Nephron progenitor cell (in vitro differentiated cells): Measurements from ENCODE around the gene ABCA1.

Experiments used
- DNase-seq: peaks from one replicate; pipeline ENCODE4 v3.0.0; 2021
- H3K27ac Mint-ChIP-seq: 2 replicates; pipeline ENCODE4 v1.8.0; 2021; ENCODE audit warnings: mild to moderate bottlenecking, moderate library complexity, mixed read lengths
- H3K27me3 Mint-ChIP-seq: 2 replicates; pipeline ENCODE4 v1.8.0; 2021; ENCODE audit warnings: mild to moderate bottlenecking, low read depth, mixed read lengths; ENCODE audit not compliant: poor library complexity
- H3K36me3 Mint-ChIP-seq: 2 replicates; pipeline ENCODE4 v1.8.0; 2021; ENCODE audit warnings: low read depth, mixed read lengths
- H3K4me1 Mint-ChIP-seq: 2 replicates; pipeline ENCODE4 v1.8.0; 2021; ENCODE audit warnings: mixed read lengths
- H3K4me3 Mint-ChIP-seq: 2 replicates; pipeline ENCODE4 v1.8.0; 2021; ENCODE audit warnings: mild to moderate bottlenecking, moderate library complexity, mixed read lengths
- H3K9me3 Mint-ChIP-seq: 2 replicates; pipeline ENCODE4 v1.8.0; 2021; ENCODE audit warnings: mild to moderate bottlenecking, moderate library complexity, mixed read lengths
- CTCF ChIP-seq: fragments of 200-600 bp; sonication (generic); IDR thresholded peaks from 2 replicates; pipeline ENCODE4 v1.5.0; 2021; ENCODE audit warnings: antibody characterized with exemption

Gene ABCA1

GRCh38 chr9:104835161-104835560, 92.8 kb downstream of the ABCA1 start:
- no peak overlapping the region for H3K4me3 Mint-ChIP-seq
- no peak overlapping the region for H3K27ac Mint-ChIP-seq
- DNase-seq: no peak

GRCh38 chr9:104833696-104834095, 94.3 kb downstream of the ABCA1 start:
- Mint-ChIP-seq H3K4me3 (no peak overlapping the region), H3K4me1 (peaks cover 18% of the 10 kb centered on the region), H3K27me3 (peaks cover 3% of the 10 kb centered on the region), H3K27ac (no peak overlapping the region), H3K9me3 (no peaks in the 10 kb centered on the region), H3K36me3 (peaks cover 76% of the 10 kb centered on the region)
- DNase-seq: no peak
- no peak for TF ChIP-seq CTCF

More at GRCh38 chr9:104835161-104835560, 92.8 kb downstream of the ABCA1 start:
- TF ChIP-seq CTCF: no peak
- Mint-ChIP-seq H3K9me3 (no peaks in the 10 kb centered on the region), H3K4me1 (peaks cover 18% of the 10 kb centered on the region), H3K27me3 (peaks cover 3% of the 10 kb centered on the region), H3K36me3 (peaks cover 72% of the 10 kb centered on the region)

- DNase-seq: no peak
- Mint-ChIP-seq H3K27me3 (peaks cover 3% of the 10 kb centered on the region), H3K4me1 (peaks cover 24% of the 10 kb centered on the region), H3K4me3 (no peak overlapping the region), H3K36me3 (peaks cover 81% of the 10 kb centered on the region), H3K9me3 (no peaks in the 10 kb centered on the region), H3K27ac (peak overlapping the region; percentile 43)
- no peak for TF ChIP-seq CTCF
These were observed 96.3 kb downstream of the ABCA1 start for GRCh38 chr9:104831681-104832080.

GRCh38 chr9:104826911-104827310, 101.0 kb downstream of the ABCA1 start:
- H3K4me1 Mint-ChIP-seq: peaks cover 8% of the 10 kb centered on the region
- TF ChIP-seq CTCF: no peak
- H3K4me3 Mint-ChIP-seq: no peak overlapping the region
- H3K36me3 Mint-ChIP-seq: peaks cover 87% of the 10 kb centered on the region
- H3K27me3 Mint-ChIP-seq: no peaks in the 10 kb centered on the region
- H3K27ac Mint-ChIP-seq: no peak overlapping the region
- DNase-seq: no peak
- H3K9me3 Mint-ChIP-seq: no peaks in the 10 kb centered on the region

- Mint-ChIP-seq H3K27ac (no peak overlapping the region), H3K4me3 (no peak overlapping the region), H3K27me3 (no peaks in the 10 kb centered on the region), H3K9me3 (no peaks in the 10 kb centered on the region), H3K4me1 (peaks cover 8% of the 10 kb centered on the region), H3K36me3 (peaks cover 83% of the 10 kb centered on the region)
- DNase-seq: no peak
- TF ChIP-seq CTCF: no peak
These were observed 101.7 kb downstream of the ABCA1 start for GRCh38 chr9:104826079-104826775.

- no peak for DNase-seq
- H3K27me3 Mint-ChIP-seq: no peaks in the 10 kb centered on the region
- H3K27ac Mint-ChIP-seq: no peak overlapping the region
- no peak overlapping the region for H3K4me3 Mint-ChIP-seq
- H3K36me3 Mint-ChIP-seq: peaks cover 92% of the 10 kb centered on the region
- TF ChIP-seq CTCF: no peak
- H3K4me1 Mint-ChIP-seq: no peaks in the 10 kb centered on the region
- H3K9me3 Mint-ChIP-seq: peaks cover 8% of the 10 kb centered on the region
These were observed 107.6 kb downstream of the ABCA1 start for GRCh38 chr9:104820336-104820735.
